Measurements from ENCODE around the gene POC1A.

DNA sequence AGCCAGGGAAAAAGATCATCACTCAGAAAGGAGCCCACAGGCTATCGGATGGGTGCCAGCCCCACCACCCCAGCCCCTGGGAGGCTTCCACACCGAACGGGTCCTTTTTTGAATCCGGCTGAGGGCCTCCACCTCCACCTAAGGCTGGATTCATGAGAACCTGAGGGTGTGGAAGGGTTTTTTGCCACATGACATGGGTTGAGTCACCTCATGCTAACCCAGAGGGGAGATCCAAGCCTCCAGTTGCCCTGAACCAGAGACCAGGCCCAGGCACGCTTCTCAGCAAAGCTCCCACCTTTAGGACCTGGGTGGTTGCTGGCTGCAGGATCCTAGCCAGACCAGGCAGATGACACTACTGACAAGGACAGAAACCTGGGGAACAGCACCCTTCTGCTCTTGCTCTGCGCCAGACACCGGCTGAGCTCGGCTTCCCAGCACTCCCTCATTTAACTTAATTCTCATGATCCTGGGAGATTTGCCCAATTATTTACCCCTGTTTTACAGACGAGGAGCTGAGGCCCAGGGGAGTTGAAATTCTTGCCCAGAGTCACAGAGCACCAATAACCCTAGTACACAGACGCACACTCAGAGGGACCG, 123.4 kb downstream of the POC1A start:
- TF ChIP-seq MAX (IDR thresholded peaks at IDR 0.05) (no peak), TCF12 (IDR thresholded peaks at IDR 0.05; ENCODE audit: low read depth) (no peak), EGR1 (IDR thresholded peaks at IDR 0.05) (no peak)

All from Ishikawa (cell line).